Activated T-cell treated with anti-CD3 and anti-CD28 coated beads, Interleukin-2, amount 50 U/mL, for 4 hours (primary cell): Measurements from ENCODE around the gene VSTM1. TPM values are rescaled to one million over a fixed set of nuclear protein-coding genes. Genes with fewer than 3 reads are reported as not detected.

ENCODE experiments used
- total RNA-seq, 3 donors: library from RNA; stranded (reverse); gene quantifications; one replicate each; pipeline ENCODE4 v1.2.1, GENCODE V29; 2021

VSTM1 gene
- total RNA-seq, 3 donors from 2014 or later = not detected

Other genes starting within 250 kb of the VSTM1 start
- gene NLRP12, start 239.6 kb downstream of the VSTM1 start, total RNA-seq = not detected
- gene MYADM, start 196.0 kb downstream of the VSTM1 start, total RNA-seq = 10 to 100 TPM; 11.3 to 12.0 (median 11.6) TPM
- gene PRKCG, start 181.7 kb downstream of the VSTM1 start, total RNA-seq = not detected
- gene CACNG7, start 154.6 kb downstream of the VSTM1 start, total RNA-seq = not detected
- not detected for gene CACNG8, start 101.0 kb downstream of the VSTM1 start, total RNA-seq
- not detected for gene CACNG6, start 72.3 kb downstream of the VSTM1 start, total RNA-seq
- not detected for gene TARM1, start 17.5 kb upstream of the VSTM1 start, total RNA-seq
- under 1 TPM in 1 of 3 donors, not detected in 2; 0.11 TPM for gene OSCAR, start 36.9 kb upstream of the VSTM1 start, total RNA-seq
- gene NDUFA3, start 39.0 kb upstream of the VSTM1 start, total RNA-seq = 100 to 1,000 TPM; 118 to 170 (median 140) TPM
- 10 to 100 TPM; 32.1 to 33.8 (median 33.0) TPM for gene TFPT, start 51.8 kb upstream of the VSTM1 start, total RNA-seq
- 100 to 1,000 TPM; 154 to 180 (median 161) TPM for gene PRPF31, start 51.9 kb upstream of the VSTM1 start, total RNA-seq
- 100 to 1,000 TPM in 2 of 3 donors, 10 to 100 TPM in 1; 90.8 to 102 (median 100) TPM for gene CNOT3, start 73.9 kb upstream of the VSTM1 start, total RNA-seq
- 1 to 10 TPM; 5.6 to 9.7 (median 9.2) TPM for gene LENG1, start 95.8 kb upstream of the VSTM1 start, total RNA-seq
- under 1 TPM; 0.63 to 0.98 (median 0.79) TPM for gene TMC4, start 109.3 kb upstream of the VSTM1 start, total RNA-seq
- gene MBOAT7, start 125.7 kb upstream of the VSTM1 start, total RNA-seq = 100 to 1,000 TPM in 2 of 3 donors, 10 to 100 TPM in 1; 96.3 to 122 (median 108) TPM
- gene TSEN34, start 127.4 kb upstream of the VSTM1 start, total RNA-seq = 10 to 100 TPM; 22.7 to 29.1 (median 25.9) TPM
- 1,000 to 10,000 TPM; 2,430 to 2,508 (median 2,489) TPM for gene RPS9, start 137.0 kb upstream of the VSTM1 start, total RNA-seq
- gene LILRB3, start 159.1 kb upstream of the VSTM1 start, total RNA-seq = not detected
- not detected for gene LILRA6, start 178.9 kb upstream of the VSTM1 start, total RNA-seq
- not detected for gene LILRB5, start 193.4 kb upstream of the VSTM1 start, total RNA-seq
- gene LILRB2, start 217.2 kb upstream of the VSTM1 start, total RNA-seq = not detected
- gene LILRA5, start 249.3 kb upstream of the VSTM1 start, total RNA-seq = not detected